HG02588 (cell line): ENCODE results near the gene DCHS2.

ENCODE experiments used
- ATAC-seq: cut with Tn5 transposase; IDR thresholded peaks from one replicate; pipeline ENCODE4 v1.9.1; 2021; ENCODE audit warnings: mild to moderate bottlenecking, moderate library complexity; ENCODE audit not compliant: unreplicated experiment

DCHS2 gene

DNA sequence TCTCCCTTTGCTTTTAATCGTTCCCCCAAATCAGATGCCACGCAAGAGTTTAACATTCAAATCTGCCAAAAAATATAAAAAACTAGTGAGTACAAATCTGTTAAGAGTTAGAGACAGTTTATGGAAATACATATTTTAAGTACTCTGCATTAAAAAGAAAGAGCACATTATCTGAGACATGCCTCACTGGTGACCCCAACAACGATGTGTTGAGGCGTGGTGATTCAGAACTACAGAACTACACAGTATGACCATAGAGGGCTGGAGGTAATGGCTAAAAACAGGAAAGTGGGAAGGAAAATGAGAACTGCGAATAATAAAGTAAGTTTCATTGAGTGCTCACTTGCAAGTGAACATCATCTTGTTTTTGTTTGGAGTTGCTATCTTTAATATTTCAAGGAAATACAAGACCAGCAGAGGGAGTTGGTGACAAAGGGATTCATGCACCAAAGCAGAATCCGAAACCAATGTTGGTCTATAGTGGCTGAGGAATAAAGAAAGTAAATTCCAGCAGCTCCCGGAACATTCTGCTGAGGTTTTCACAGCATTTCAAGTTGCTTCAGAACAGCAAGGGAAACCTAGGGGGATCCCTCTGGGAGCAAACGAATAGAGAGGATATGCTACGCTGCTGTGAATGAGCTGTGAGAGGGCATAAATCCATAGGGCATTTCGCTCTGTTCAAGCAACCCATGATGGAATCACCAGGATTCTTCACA lies 92.2 kb downstream of the DCHS2 start:
- no peak for ATAC-seq

DNA sequence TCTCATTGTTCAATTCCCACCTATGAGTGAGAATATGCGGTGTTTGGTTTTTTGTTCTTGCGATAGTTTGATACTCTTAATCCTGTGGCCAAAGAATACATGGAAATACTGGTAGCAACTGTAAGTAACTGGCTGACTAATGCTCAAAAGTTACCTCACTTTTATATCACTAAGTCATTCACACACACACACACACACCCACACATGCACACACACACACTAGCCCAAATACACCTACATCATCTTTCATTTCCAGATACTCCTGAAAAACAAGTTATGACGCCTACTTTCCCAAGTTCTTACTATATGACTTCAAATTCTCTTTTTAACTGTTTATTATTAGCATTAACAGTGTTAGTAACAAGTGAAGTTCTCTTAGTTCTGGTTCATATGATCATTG lies 101.3 kb downstream of the DCHS2 start:
- ATAC-seq = no peak

- no peak for ATAC-seq
Observed at GRCh38 chr4:154389148-154389547, 102.5 kb downstream of the DCHS2 start.

GRCh38 chr4:154384012-154384411 lies 107.6 kb downstream of the DCHS2 start:
- ATAC-seq = no peak

GRCh38 chr4:154376486-154376885 lies 115.1 kb downstream of the DCHS2 start:
- ATAC-seq = no peak

- ATAC-seq = peak; percentile 61
Observed at GRCh38 chr4:154368060-154368459, 123.5 kb downstream of the DCHS2 start.

DNA sequence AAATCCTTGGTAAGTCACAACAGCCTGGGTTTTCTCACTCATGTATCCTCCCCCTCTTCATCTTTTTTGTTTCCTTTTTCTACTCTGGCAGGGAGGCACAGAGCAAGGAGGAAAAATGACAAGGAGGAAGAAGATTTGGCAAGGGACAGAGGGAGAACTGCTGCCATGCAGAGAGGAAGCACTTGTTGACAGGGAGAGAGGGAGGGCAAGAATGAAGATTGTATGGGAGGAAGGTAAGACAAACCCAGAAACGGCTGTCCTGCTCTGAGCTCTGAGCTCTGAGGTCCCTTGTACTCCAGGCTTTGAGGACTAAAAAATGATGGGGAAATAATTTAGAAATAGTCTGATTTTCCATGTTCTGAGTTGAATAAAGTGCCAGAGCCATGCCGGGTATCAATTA lies 123.9 kb downstream of the DCHS2 start:
- peak; percentile 28 for ATAC-seq

DNA sequence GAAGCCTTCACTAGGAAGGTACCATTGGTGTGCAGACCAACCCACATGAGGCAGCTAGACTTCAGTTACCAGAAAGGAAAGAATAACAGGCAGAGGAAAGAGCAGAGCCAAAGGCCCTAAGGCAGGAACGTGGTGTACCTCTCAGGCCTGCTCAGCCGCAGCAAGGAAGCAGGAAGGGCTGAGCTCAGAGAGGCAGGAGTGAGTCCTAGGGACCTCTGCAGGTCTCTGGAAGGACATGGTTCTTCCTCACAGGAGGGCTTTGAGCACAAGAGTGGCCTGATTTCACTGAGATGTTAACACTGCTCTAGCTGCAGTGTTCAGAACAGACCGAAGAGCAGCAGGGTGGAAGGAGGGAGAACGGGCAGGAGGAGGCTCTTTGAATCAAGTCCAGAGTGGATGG lies 124.6 kb downstream of the DCHS2 start:
- ATAC-seq = no peak

GRCh38 chr4:154364066-154364845 lies 127.3 kb downstream of the DCHS2 start:
- ATAC-seq = no peak

GRCh38 chr4:154361450-154361849 lies 130.1 kb downstream of the DCHS2 start:
- no peak for ATAC-seq

DNA sequence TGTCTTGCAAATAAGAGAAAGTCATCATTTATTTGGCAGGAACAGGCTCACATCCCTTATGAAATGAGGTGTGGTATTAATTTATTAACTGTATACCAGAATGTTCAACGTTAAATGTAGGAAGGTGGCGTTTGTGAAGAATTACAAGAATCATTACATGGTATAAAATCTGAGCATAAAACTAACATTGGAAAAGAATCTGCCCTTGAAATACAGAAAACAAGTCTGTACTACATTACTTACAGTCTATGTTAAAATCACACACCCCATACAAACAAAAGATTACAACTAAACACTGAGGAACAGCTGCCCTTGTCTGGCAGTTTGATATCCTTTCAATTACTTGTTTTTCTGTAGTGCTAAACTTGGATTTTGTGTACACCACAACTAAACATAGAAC lies 131.1 kb downstream of the DCHS2 start:
- ATAC-seq = no peak

DNA sequence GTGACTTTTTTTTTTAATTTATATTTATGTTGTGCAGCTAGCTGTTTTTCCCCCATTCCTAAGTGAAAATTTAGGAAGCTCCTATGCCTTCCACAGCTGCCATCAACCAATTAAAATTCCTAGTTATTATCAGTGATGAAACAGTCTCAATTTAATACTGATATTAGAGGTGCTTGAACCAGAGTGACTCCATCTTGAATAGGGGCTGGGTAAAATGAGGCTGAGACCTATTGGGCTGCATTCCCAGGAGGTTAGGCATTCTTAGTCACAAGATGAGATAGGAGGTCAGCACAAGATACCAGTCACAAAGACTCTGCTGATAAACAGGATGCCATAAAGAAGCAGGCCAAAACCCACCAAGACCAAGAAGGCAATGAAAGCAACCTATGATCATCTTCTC lies 136.7 kb downstream of the DCHS2 start:
- ATAC-seq = no peak

DNA sequence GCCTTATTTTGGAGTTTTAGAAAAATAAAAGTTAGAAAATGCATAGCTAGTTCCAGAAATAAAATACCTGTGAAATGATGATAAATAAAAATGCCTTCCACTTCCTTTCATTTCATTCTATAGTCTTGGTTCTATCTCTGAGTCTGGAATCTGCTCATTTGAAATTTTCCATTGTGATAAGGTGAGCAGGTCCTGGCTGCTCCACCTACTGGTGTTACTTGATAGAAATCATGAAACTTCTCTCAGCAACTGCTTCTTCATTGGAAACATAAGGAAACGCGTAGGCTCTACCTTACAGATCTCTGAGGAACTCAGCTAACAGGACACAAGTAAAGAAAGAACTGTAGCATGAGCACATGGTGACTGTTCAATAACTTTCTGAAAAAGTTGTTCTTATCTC lies 141.8 kb downstream of the DCHS2 start:
- ATAC-seq = no peak

- ATAC-seq = no peak
Observed at GRCh38 chr4:154348657-154349056, 142.9 kb downstream of the DCHS2 start.

DNA sequence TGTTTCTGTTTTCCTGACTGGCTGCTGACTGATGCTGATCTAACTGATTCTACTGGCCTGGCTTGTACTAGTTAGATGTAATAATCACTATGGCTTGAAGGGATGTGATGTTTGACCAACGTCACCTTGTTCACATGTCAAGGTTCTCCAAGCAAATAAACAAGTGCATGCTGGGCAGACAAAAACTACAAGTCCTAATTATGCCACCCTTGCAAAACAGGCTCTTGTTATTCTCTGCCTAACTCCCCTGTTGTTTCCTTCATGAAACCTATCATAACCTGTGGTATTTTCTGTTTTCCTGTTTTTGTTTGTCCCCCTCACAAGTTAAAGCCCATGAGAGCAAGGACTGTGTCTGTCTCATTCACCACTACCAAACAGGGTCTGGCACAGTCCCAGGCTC lies 146.2 kb downstream of the DCHS2 start:
- ATAC-seq = no peak

DNA sequence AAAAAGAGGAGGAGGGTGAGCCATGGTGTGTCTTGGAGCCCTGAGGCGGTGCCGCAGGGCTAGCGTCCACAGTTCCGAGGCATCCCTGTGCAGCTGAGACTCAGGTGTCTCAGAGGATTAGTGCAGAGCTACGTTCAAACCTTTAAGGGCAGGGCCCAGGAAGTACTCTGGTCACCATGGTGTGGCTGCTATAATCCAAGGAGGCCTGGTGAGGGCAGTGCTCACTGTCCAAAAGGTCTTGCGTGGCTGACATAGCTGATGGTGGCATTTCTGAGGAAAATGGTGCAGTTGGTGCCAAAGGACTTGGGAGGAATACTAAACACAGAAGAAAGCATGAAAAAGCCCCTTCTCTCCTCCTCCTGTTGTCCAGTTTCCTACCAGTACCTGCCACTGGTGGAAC lies 146.9 kb downstream of the DCHS2 start:
- ATAC-seq = peak; percentile 55

DNA sequence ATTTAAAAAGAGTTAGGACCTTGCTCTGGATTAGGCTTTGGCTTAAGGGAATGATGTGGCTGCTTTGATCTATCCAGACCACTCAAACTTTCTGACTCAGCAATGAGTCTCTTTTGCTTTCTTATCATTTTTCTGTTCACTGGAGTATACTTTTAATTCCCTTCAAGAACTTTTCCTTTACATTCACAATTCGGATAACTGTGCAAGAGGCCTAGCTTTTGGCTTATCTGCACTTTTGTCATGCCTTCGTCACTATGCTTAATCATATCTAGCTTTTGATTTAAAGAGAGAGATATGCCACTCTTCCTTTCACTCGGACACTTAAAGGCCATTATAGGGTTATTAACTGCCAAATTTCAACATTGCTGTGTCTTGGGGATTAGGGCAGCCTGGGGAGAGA lies 147.9 kb downstream of the DCHS2 start:
- no peak for ATAC-seq

GRCh38 chr4:154341448-154341847 lies 150.2 kb downstream of the DCHS2 start:
- ATAC-seq = no peak

- no peak for ATAC-seq
Observed at GRCh38 chr4:154335588-154335987, 156.0 kb downstream of the DCHS2 start.

DNA sequence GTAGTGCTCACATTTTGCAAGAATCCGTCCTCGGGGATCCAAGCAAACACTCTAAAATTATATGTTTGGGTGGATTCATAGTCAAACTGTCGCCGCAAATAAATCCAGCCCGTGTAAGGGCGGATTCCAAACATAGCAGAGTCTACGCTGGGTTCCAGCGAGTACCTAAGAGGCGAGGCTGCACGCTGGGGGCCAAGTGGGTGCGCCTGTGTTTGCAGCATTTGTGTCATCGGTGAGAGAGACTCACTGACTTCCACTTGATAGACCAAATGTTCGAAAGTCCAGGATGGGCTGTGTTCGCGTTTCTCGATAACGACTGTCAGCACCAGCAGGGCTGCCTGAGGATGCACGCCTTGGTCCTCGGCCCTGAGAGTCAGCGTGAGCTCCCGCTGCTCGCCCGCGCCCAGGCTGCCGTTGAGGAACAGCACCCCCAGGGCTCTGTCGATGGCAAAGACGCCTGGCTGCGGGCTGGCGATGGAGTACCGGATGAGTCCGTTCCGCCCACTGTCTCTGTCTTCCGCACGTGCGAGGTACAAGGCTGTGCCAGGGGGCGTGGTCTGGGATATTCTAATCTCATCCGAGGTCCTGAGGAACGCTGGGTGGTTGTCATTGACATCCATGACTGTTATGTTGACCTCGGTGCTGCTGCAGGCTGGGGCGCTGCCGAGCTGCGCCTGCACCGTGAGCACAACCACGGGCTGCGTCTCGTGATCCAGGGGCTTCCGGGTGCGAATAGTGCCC lies 158.7 kb downstream of the DCHS2 start:
- ATAC-seq = peak; percentile 88

- no peak for ATAC-seq
Observed at GRCh38 chr4:154329939-154330338, 161.7 kb downstream of the DCHS2 start.
